Type B pancreatic cell (in vitro differentiated cells): ENCODE measurements around the gene GNG2. TPM values are rescaled to one million over a fixed set of nuclear protein-coding genes. Genes with fewer than 3 reads are reported as not detected.

Source experiments
- DNase-seq: peaks from one replicate; pipeline ENCODE4 v3.0.0; 2021; ENCODE audit warnings: mixed read lengths; ENCODE audit not compliant: unreplicated experiment; ENCODE audit errors: extremely low spot score
- H3K27ac Mint-ChIP-seq: 2 replicates; pipeline ENCODE4 v1.8.0; 2021; ENCODE audit warnings: mild to moderate bottlenecking, mixed read lengths
- H3K27me3 Mint-ChIP-seq: 2 replicates; pipeline ENCODE4 v1.8.0; 2021; ENCODE audit warnings: mixed read lengths
- H3K36me3 Mint-ChIP-seq: 2 replicates; pipeline ENCODE4 v1.8.0; 2021; ENCODE audit warnings: mixed read lengths
- H3K4me1 Mint-ChIP-seq: one replicate; pipeline ENCODE4 v1.8.0; 2021; ENCODE audit warnings: mixed read lengths; ENCODE audit not compliant: unreplicated experiment
- H3K4me3 Mint-ChIP-seq: 2 replicates; pipeline ENCODE4 v1.8.0; 2021; ENCODE audit warnings: mild to moderate bottlenecking, mixed read lengths
- H3K9me3 Mint-ChIP-seq: 2 replicates; pipeline ENCODE4 v1.8.0; 2021; ENCODE audit warnings: mixed read lengths
- CTCF ChIP-seq: fragments of 200-600 bp; sonication (generic); conservative IDR thresholded peaks from 2 replicates; pipeline ENCODE4 v1.5.0; 2021; ENCODE audit warnings: antibody characterized with exemption, mild to moderate bottlenecking
- total RNA-seq: library from RNA; stranded (reverse); gene quantifications from 2 replicates; pipeline ENCODE4 v1.2.1, GENCODE V29; 2021; ENCODE audit warnings: low replicate concordance

The GNG2 gene
- total RNA-seq, 1 donor from 2014 or later, result 45.3 TPM

DNA sequence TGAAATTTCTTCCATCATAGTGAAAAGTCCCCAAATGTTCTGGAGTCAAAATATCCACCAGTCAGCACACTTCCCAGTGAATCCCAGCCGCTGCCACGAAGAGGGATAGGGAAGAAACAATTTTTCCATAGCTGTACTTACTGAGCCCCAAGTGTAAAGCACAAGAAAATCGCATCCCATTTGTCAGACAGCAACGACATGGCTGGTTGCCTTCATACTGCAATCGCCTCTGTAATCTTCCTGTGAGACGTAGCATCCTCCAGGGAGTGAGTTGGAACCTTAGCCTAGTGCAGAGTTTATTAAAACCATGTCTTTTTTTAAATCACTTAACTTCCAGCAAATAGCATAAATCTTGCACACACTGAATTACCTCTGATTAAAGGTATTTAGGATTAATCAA, 56.8 kb downstream of the GNG2 start:
- Mint-ChIP-seq H3K9me3 (no peaks in the 10 kb centered on the region), H3K4me1 (peaks cover 10% of the 10 kb centered on the region), H3K36me3 (no peaks in the 10 kb centered on the region), H3K27ac (no peak overlapping the region), H3K27me3 (no peaks in the 10 kb centered on the region), H3K4me3 (no peak overlapping the region)
- no peak for DNase-seq
- TF ChIP-seq CTCF, result no peak

DNA sequence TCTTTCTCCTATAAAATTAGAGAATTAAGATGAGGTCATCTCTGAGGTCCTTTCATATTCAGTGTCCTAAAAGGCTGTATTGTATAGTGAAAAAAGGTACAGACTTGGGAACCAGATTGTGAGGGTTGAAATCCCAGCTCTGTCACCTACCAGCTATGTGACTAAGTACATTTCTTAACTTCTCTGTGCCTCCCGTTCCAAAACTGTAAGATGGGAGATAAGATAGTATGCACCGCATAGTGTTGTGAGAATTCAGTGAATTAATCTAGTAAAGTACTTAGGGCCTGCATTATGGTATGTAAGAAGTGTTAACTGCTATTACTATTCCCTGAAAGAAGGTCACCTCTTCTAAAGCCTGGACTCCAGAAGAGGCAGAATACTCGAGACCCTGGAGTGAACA, 60.6 kb downstream of the GNG2 start:
- no peak for TF ChIP-seq CTCF
- no peak for DNase-seq
- peaks cover 15% of the 10 kb centered on the region for H3K4me1 Mint-ChIP-seq
- H3K4me3 Mint-ChIP-seq, result no peak overlapping the region
- no peaks in the 10 kb centered on the region for H3K27me3 Mint-ChIP-seq
- no peaks in the 10 kb centered on the region for H3K9me3 Mint-ChIP-seq
- H3K36me3 Mint-ChIP-seq, result no peaks in the 10 kb centered on the region
- H3K27ac Mint-ChIP-seq, result no peak overlapping the region

DNA sequence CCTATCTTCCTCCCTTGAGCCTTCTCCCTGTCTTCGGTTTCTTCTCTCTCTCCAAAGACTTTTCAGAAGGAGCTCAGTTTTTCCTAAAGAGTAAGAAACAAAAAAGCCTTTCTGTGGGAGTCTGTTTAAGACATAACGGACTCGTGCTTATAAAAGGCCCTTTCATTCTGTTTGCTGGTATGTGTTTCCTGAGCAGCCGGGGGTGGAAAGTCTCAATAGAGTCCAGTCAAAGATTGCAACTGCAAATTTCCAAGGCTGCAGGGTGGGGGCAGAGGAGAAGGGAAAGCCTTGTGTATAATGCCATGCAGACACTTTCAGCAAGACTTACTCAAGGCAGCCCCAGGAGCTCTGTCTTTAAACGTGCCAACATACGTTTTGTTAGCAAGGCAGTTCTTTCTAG, 62.2 kb downstream of the GNG2 start:
- Mint-ChIP-seq H3K27ac (peak overlapping the region; percentile 77), H3K4me3 (peak overlapping the region; percentile 32), H3K4me1 (peaks cover 13% of the 10 kb centered on the region), H3K27me3 (no peaks in the 10 kb centered on the region), H3K36me3 (no peaks in the 10 kb centered on the region), H3K9me3 (peaks cover 4% of the 10 kb centered on the region)
- TF ChIP-seq CTCF, result no peak
- DNase-seq, result no peak

GRCh38 chr14:51924600-51924999, 64.2 kb downstream of the GNG2 start:
- no peaks in the 10 kb centered on the region for H3K27me3 Mint-ChIP-seq
- no peak for DNase-seq

GRCh38 chr14:51925980-51926379, 65.6 kb downstream of the GNG2 start:
- no peaks in the 10 kb centered on the region for H3K36me3 Mint-ChIP-seq
- H3K9me3 Mint-ChIP-seq, result peaks cover 4% of the 10 kb centered on the region
- no peak for DNase-seq
- H3K27me3 Mint-ChIP-seq, result no peaks in the 10 kb centered on the region
- TF ChIP-seq CTCF, result no peak
- peaks cover 13% of the 10 kb centered on the region for H3K4me1 Mint-ChIP-seq
- no peak overlapping the region for H3K27ac Mint-ChIP-seq
- no peak overlapping the region for H3K4me3 Mint-ChIP-seq

More at GRCh38 chr14:51924600-51924999, 64.2 kb downstream of the GNG2 start:
- Mint-ChIP-seq H3K36me3 (no peaks in the 10 kb centered on the region), H3K27ac (no peak overlapping the region), H3K4me1 (peaks cover 13% of the 10 kb centered on the region), H3K4me3 (no peak overlapping the region), H3K9me3 (peaks cover 4% of the 10 kb centered on the region)
- TF ChIP-seq CTCF, result no peak

GRCh38 chr14:51926449-51926848, 66.0 kb downstream of the GNG2 start:
- H3K27me3 Mint-ChIP-seq, result no peaks in the 10 kb centered on the region
- DNase-seq, result no peak
- no peak overlapping the region for H3K27ac Mint-ChIP-seq
- TF ChIP-seq CTCF, result no peak
- H3K9me3 Mint-ChIP-seq, result peaks cover 8% of the 10 kb centered on the region
- peaks cover 13% of the 10 kb centered on the region for H3K4me1 Mint-ChIP-seq
- H3K36me3 Mint-ChIP-seq, result no peaks in the 10 kb centered on the region
- H3K4me3 Mint-ChIP-seq, result no peak overlapping the region
